Testis (tissue), 2 donors: ENCODE measurements around the gene C11orf97.

Experiments used
- POLR2A ChIP-seq: fragments of 450-650 bp; IDR thresholded peaks from one replicate; pipeline ENCODE4 v1.6.1; 2017; ENCODE audit warnings: antibody characterized with exemption, mild to moderate bottlenecking, moderate library complexity
- TF ChIP-seq, protein P1 (sequence below), 3 experiments: fragments of 450-650 bp in 2 of 3; fragments of 200-600 bp in 1 of 3; sonication (generic) in 1 of 3; IDR thresholded peaks; one replicate each; pipeline ENCODE4 v1.5.1; 2016 to 2019; ENCODE audit warnings: antibody characterized with exemption in 3 of 3, mild to moderate bottlenecking in 2 of 3, moderate library complexity in 1 of 3

DNA sequence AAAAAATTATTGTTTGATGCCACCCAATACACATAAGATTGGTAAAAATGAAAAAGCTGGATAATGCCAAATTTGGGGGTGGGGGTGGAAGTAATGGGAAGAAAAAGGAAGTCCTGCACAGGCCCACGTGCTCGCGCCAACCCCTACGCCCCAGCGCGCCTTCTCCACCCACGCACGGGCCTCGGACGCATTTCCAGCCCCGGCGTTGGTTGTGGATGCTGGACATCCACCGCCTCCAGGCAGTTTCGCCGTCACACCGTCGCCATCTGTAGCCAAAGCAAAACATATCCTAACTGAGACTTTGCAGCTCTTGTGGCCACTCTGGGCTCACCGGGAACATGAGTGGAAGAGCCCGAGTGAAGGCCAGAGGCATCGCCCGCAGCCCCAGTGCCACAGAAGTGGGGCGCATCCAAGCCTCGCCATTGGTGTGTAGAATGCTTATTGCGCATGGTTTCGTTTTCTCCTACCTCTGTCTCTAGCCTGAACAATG lies 55.0 kb downstream of the C11orf97 start, which contains the start of gene PIWIL4:
- TF ChIP-seq, protein P1, sequence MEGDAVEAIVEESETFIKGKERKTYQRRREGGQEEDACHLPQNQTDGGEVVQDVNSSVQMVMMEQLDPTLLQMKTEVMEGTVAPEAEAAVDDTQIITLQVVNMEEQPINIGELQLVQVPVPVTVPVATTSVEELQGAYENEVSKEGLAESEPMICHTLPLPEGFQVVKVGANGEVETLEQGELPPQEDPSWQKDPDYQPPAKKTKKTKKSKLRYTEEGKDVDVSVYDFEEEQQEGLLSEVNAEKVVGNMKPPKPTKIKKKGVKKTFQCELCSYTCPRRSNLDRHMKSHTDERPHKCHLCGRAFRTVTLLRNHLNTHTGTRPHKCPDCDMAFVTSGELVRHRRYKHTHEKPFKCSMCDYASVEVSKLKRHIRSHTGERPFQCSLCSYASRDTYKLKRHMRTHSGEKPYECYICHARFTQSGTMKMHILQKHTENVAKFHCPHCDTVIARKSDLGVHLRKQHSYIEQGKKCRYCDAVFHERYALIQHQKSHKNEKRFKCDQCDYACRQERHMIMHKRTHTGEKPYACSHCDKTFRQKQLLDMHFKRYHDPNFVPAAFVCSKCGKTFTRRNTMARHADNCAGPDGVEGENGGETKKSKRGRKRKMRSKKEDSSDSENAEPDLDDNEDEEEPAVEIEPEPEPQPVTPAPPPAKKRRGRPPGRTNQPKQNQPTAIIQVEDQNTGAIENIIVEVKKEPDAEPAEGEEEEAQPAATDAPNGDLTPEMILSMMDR (IDR thresholded peaks at IDR 0.05), result no peak
- no peak for TF ChIP-seq POLR2A
